PC-9 (cell line): ENCODE data around the gene COL15A1. TPM values are rescaled to one million over a fixed set of nuclear protein-coding genes. Genes with fewer than 3 reads are reported as not detected.

Experiments used
- BruUV-seq: library from RNA; stranded (reverse); fragments of 400-500 nt; replicated peaks from 2 replicates; lab custom pipeline; 2021; lab: Mats Ljungman, UMichigan
- CTCF ChIA-PET: fragments of 300-600 bp; sonication (Branson Sonifier 250); formaldehyde crosslinking; loops from one replicate; lab custom pipeline; 2022; ENCODE audit warnings: antibody characterized with exemption; lab: Charles Lee
- POLR2A ChIA-PET: fragments of 300-600 bp; sonication (Branson Sonifier 250); formaldehyde crosslinking; loops from one replicate; lab custom pipeline; 2022; ENCODE audit warnings: antibody characterized with exemption; ENCODE audit not compliant: unreplicated experiment; lab: Charles Lee
- DNase-seq, 2 experiments: peaks; one replicate each; pipeline versions ENCODE4 v3.0.0 to v3.0.0-alpha.2; 2015 to 2022; ENCODE audit warnings: mixed read lengths in 1 of 2
- H2AFZ ChIP-seq: fragments of 200-600 bp; sonication (generic); 2 replicates; pipeline ENCODE4 v1.8.1; 2017; ENCODE audit warnings: antibody characterized with exemption
- H3F3A ChIP-seq: fragments of 200-600 bp; sonication (generic); 2 replicates; pipeline ENCODE4 v1.8.1; 2017; ENCODE audit warnings: antibody characterized with exemption, mild to moderate bottlenecking, low read depth; ENCODE audit not compliant: insufficient read depth
- H3K27ac ChIP-seq: fragments of 200-600 bp; sonication (generic); 2 replicates; pipeline ENCODE4 v1.6.1; 2016; ENCODE audit warnings: mixed run types
- H3K27me3 ChIP-seq: fragments of 200-600 bp; sonication (generic); 2 replicates; pipeline ENCODE4 v1.6.1; 2016; ENCODE audit warnings: low read depth, mixed run types; ENCODE audit not compliant: insufficient read depth
- H3K36me3 ChIP-seq: fragments of 200-600 bp; sonication (generic); 2 replicates; pipeline ENCODE4 v1.6.1; 2016; ENCODE audit warnings: low read depth, mixed run types
- H3K4me1 ChIP-seq: fragments of 200-600 bp; sonication (generic); replicated peaks from 2 replicates; pipeline ENCODE4 v1.6.1; 2016; ENCODE audit warnings: mixed run types; ENCODE audit not compliant: insufficient read depth
- H3K4me2 ChIP-seq: fragments of 200-600 bp; sonication (generic); 2 replicates; pipeline ENCODE4 v1.6.1; 2017; ENCODE audit warnings: mixed run types
- H3K4me3 ChIP-seq: fragments of 200-600 bp; sonication (generic); 2 replicates; pipeline ENCODE4 v1.6.1; 2016; ENCODE audit warnings: mixed run types
- H3K79me2 ChIP-seq: fragments of 200-600 bp; sonication (generic); 2 replicates; pipeline ENCODE4 v1.6.1; 2017; ENCODE audit warnings: low read depth, mixed run types
- H3K9me2 ChIP-seq: fragments of 200-600 bp; sonication (generic); 2 replicates; pipeline ENCODE4 v1.8.1; 2017; ENCODE audit warnings: mild to moderate bottlenecking; ENCODE audit not compliant: insufficient read depth
- H3K9me3 ChIP-seq: fragments of 200-600 bp; sonication (generic); 2 replicates; pipeline ENCODE4 v1.8.1; 2016; ENCODE audit warnings: low read depth; ENCODE audit not compliant: insufficient read depth
- H4K20me1 ChIP-seq: fragments of 200-600 bp; sonication (generic); 2 replicates; pipeline ENCODE4 v1.8.1; 2017; ENCODE audit not compliant: insufficient read depth
- CTCF ChIP-seq: fragments of 200-600 bp; sonication (generic); conservative IDR thresholded peaks from 2 replicates; pipeline ENCODE4 v1.6.1; 2017; ENCODE audit warnings: mixed run types, antibody characterized with exemption, mild to moderate bottlenecking, moderate library complexity
- EZH2 ChIP-seq: fragments of 200-600 bp; sonication (generic); IDR thresholded peaks from 2 replicates; pipeline ENCODE4 v1.8.0; 2017; ENCODE audit warnings: antibody characterized with exemption, low read depth
- intact Hi-C: fragments of 100-400 bp; cut with micrococcal nuclease; formaldehyde crosslinking; loops from one replicate; pipeline ENCODE4 v1.10.0; 2022; ENCODE audit not compliant: unreplicated experiment
- total RNA-seq: library from RNA; stranded (reverse); gene quantifications from 2 replicates; pipeline ENCODE4 v1.2.3, GENCODE V29; 2021

The COL15A1 gene
- total RNA-seq, 1 experiment from 2014 or later, result not detected

GRCh38 chr9:98999152-98999525, 55.4 kb downstream of the COL15A1 start:
- no peak overlapping the region for H3K27ac ChIP-seq
- H3K4me2 ChIP-seq, result no peak overlapping the region
- no peak for TF ChIP-seq EZH2
- peak; percentile 41; the same call in 1 of the 2 replicates for TF ChIP-seq CTCF
- H3K9me3 ChIP-seq, result no peaks in the 10 kb centered on the region
- ChIA-PET CTCF (interaction anchor here (0.6 to 1.1 kb wide), 6 partner anchors 21 to 1597 kb away, joined by 3 to 14 read pairs (median 5); no protein-coding TSS in a partner anchor), POLR2A (interaction anchor here (0.6 kb wide), 1 partner anchor 105 kb away, joined by 4 read pairs; no protein-coding TSS in a partner anchor)
- H3K4me1 ChIP-seq, result no peaks in the 10 kb centered on the region
- no TSS peak for BruUV-seq
- no peak overlapping the region for H2AFZ ChIP-seq
- no peaks in the 10 kb centered on the region for H3F3A ChIP-seq
- H3K9me2 ChIP-seq, result no peaks in the 10 kb centered on the region
- no peak overlapping the region for H3K4me3 ChIP-seq
- no peaks in the 10 kb centered on the region for H3K27me3 ChIP-seq
- no peak for DNase-seq
- no peaks in the 10 kb centered on the region for H3K79me2 ChIP-seq
- H4K20me1 ChIP-seq, result no peaks in the 10 kb centered on the region
- H3K36me3 ChIP-seq, result no peaks in the 10 kb centered on the region
- intact Hi-C loops, result loop anchor here (1.0 to 2.0 kb wide), 3 partner anchors 151 to 1076 kb away; partner anchors contain the start of gene TRMO

DNA sequence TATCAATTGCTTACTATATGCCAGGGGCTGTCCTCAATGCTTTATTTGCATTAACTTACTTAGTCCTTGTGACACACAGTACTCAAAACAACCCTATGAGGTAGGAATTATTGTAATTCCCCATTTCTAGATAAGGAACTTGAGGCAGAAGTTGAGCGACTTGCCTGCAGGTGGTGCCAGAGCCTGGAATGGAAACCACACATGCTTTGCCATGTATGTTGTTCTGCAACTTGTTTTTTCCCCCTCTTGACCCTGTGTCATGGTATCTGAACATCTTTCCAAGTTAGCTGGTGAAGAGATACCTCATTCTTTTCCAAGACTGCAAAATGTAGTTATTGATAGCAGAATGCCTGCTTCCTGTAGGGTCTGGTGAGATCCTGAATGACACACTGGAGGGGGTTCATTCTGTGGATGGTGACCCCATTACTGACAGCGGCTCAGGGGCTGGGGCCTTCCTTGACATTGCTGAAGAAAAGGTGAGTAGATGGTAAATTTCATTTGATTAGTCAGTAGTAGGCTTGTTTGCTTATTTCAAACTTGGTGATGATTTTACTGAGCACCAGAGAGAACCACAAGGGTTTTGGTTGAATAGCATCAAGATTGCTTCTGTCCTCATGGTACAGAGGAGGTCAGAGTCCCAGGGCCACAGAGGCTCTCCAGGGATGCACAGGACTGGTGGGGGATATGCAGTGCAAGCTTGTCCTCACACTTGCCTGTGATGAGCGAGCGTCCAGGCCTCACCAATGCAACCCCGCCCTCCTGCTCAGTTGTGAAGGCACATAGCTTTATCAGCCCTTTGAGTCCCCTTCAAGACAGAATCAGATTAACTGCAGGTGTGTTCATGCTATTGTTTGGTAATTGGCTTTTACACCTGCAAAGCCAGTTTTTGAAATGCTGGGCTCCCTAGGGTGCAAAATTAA, 57.0 kb downstream of the COL15A1 start:
- Histone ChIP-seq H3F3A (no peaks in the 10 kb centered on the region), H3K27ac (no peak overlapping the region), H3K4me3 (no peak overlapping the region), H3K4me2 (no peak overlapping the region), H3K4me1 (no peaks in the 10 kb centered on the region), H3K36me3 (no peaks in the 10 kb centered on the region), H3K9me2 (no peaks in the 10 kb centered on the region), H4K20me1 (no peaks in the 10 kb centered on the region), H3K9me3 (no peaks in the 10 kb centered on the region), H3K27me3 (no peaks in the 10 kb centered on the region), H2AFZ (no peak overlapping the region), H3K79me2 (no peaks in the 10 kb centered on the region)
- no TSS peak for BruUV-seq
- CTCF ChIA-PET, result no interaction called here
- POLR2A ChIA-PET, result interaction anchor here (0.6 kb wide), 1 partner anchor 138 kb away, joined by 3 read pairs; no protein-coding TSS in a partner anchor
- intact Hi-C loops, result loop anchor here (1.0 to 10.0 kb wide), 4 partner anchors 54 to 864 kb away; partner anchors contain the start of gene TGFBR1
- no peak for TF ChIP-seq EZH2
- peak; percentile 80 for TF ChIP-seq CTCF
- peak; percentile 39 to 59 for DNase-seq

DNA sequence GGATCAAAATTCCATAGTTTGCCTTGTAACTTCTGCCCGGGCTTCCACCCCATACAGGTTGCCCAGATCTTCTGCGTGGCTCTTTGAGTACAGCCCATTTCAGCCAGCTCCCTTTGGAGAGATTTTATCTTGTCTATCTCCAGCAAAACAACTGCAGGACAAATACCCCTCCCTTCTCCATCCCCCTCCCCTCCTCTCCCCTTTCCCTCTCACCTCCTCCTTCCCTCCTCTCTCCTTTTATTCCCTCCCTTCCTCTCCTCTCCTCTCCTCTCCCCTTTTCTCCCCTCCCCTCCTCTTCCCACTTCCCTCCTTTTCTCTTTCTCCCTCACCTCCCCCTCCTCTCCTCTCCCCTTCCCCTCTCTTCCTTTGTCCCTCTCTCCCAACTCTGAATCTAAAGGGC, 58.2 kb downstream of the COL15A1 start:
- intact Hi-C loops, result loop anchor here (2.0 to 10.0 kb wide), 3 partner anchors 53 to 863 kb away; partner anchors contain the start of gene TGFBR1
- Histone ChIP-seq H4K20me1 (no peaks in the 10 kb centered on the region), H3K4me2 (no peak overlapping the region), H3K79me2 (no peaks in the 10 kb centered on the region), H3K9me2 (no peaks in the 10 kb centered on the region), H3K4me1 (no peaks in the 10 kb centered on the region), H3F3A (no peaks in the 10 kb centered on the region), H3K9me3 (no peaks in the 10 kb centered on the region), H3K27me3 (no peaks in the 10 kb centered on the region), H3K27ac (no peak overlapping the region), H3K4me3 (no peak overlapping the region), H2AFZ (no peak overlapping the region), H3K36me3 (no peaks in the 10 kb centered on the region)
- DNase-seq, result no peak
- no peak for TF ChIP-seq CTCF
- TF ChIP-seq EZH2, result no peak
- ChIA-PET POLR2A (interaction anchor here (0.6 to 0.8 kb wide), 2 partner anchors 136 to 1289 kb away, joined by 3 to 5 read pairs; no protein-coding TSS in a partner anchor), CTCF (interaction anchor here (0.7 kb wide), 1 partner anchor 146 kb away, joined by 6 read pairs; no protein-coding TSS in a partner anchor)
- no TSS peak for BruUV-seq
